Neural cell (in vitro differentiated cells): Measurements from ENCODE around the gene PCSK7. TPM values are rescaled to one million over a fixed set of nuclear protein-coding genes. Genes with fewer than 3 reads are reported as not detected.

Experiments used
- H2AFZ ChIP-seq: fragments of 200-600, 300-800 bp; sonication (generic), shearing (Covaris generic); 2 replicates; pipeline ENCODE4 v1.6.0; 2014; ENCODE audit warnings: low read depth, mild to moderate bottlenecking, antibody characterized with exemption, low read length, moderate library complexity
- H3F3A ChIP-seq: fragments of 200-600 bp; shearing (Covaris generic); 2 replicates; pipeline ENCODE4 v1.6.1; 2016; ENCODE audit warnings: mild to moderate bottlenecking, moderate library complexity, mixed read lengths, antibody characterized with exemption, low read length; ENCODE audit not compliant: insufficient read depth, poor library complexity, severe bottlenecking
- H3K27ac ChIP-seq: fragments of 200-600, 300-800 bp; sonication (generic), shearing (Covaris generic); 2 replicates; pipeline ENCODE4 v1.5.1; 2014; ENCODE audit warnings: mild to moderate bottlenecking, low read length, moderate library complexity
- H3K27me3 ChIP-seq: fragments of 300-800, 200-600 bp; sonication (generic), shearing (Covaris generic); 2 replicates; pipeline ENCODE4 v1.6.0; 2014; ENCODE audit warnings: mild to moderate bottlenecking, low read depth, low read length, moderate library complexity; ENCODE audit not compliant: insufficient read depth
- H3K36me3 ChIP-seq: fragments of 300-800, 200-600 bp; sonication (generic), shearing (Covaris generic); 2 replicates; pipeline ENCODE4 v1.5.1; 2014; ENCODE audit warnings: mild to moderate bottlenecking, antibody characterized with exemption, low read length, moderate library complexity; ENCODE audit not compliant: insufficient read depth
- H3K4me2 ChIP-seq: fragments of 300-800, 200-600 bp; sonication (generic), shearing (Covaris generic); 2 replicates; pipeline ENCODE4 v1.6.0; 2014; ENCODE audit warnings: mild to moderate bottlenecking, low read length
- H3K4me3 ChIP-seq: fragments of 300-800, 200-600 bp; sonication (generic), shearing (Covaris generic); 2 replicates; pipeline ENCODE4 v1.5.1; 2014; ENCODE audit warnings: mild to moderate bottlenecking, low read length, moderate library complexity
- H3K79me2 ChIP-seq: fragments of 200-600 bp; shearing (Covaris generic); replicated peaks from 2 replicates; pipeline ENCODE4 v1.6.0; 2014; ENCODE audit warnings: mild to moderate bottlenecking, low read length, moderate library complexity; ENCODE audit not compliant: insufficient read depth
- H3K9ac ChIP-seq: fragments of 300-800, 200-600 bp; sonication (generic), shearing (Covaris generic); 2 replicates; pipeline ENCODE4 v1.6.1; 2016; ENCODE audit warnings: mild to moderate bottlenecking, low read length, mixed read lengths
- H3K9me2 ChIP-seq: fragments of 200-600 bp; shearing (Covaris generic); 2 replicates; pipeline ENCODE4 v1.6.1; 2016; ENCODE audit warnings: mild to moderate bottlenecking, low read length, mixed read lengths; ENCODE audit not compliant: insufficient read depth
- H3K9me3 ChIP-seq: fragments of 200-600, 300-800 bp; sonication (generic), shearing (Covaris generic); 2 replicates; pipeline ENCODE4 v1.6.1; 2016; ENCODE audit warnings: mild to moderate bottlenecking, mixed run types, low read length, moderate library complexity, mixed read lengths
- H4K20me1 ChIP-seq: fragments of 200-600 bp; shearing (Covaris generic); 2 replicates; pipeline ENCODE4 v1.6.1; 2016; ENCODE audit warnings: mild to moderate bottlenecking, mixed run types; ENCODE audit not compliant: insufficient read depth
- EP300 ChIP-seq: fragments of 450-650 bp; conservative IDR thresholded peaks from 2 replicates; pipeline ENCODE4 v1.6.1; 2014; ENCODE audit warnings: antibody characterized with exemption, mild to moderate bottlenecking, moderate library complexity; ENCODE audit not compliant: poor library complexity, severe bottlenecking
- EZH2 ChIP-seq: fragments of 200-600, 300-800 bp; shearing (Covaris generic), sonication (generic); IDR thresholded peaks from 2 replicates; pipeline ENCODE4 v1.6.1; 2014; ENCODE audit warnings: antibody characterized with exemption, low read length, borderline replicate concordance, mild to moderate bottlenecking; ENCODE audit not compliant: insufficient read depth, poor library complexity, severe bottlenecking
- MXI1 ChIP-seq: fragments of 450-650 bp; conservative IDR thresholded peaks from 2 replicates; pipeline ENCODE4 v1.6.1; 2014; ENCODE audit warnings: antibody characterized with exemption, mild to moderate bottlenecking; ENCODE audit not compliant: poor library complexity, severe bottlenecking
- POLR2AphosphoS5 ChIP-seq: IDR thresholded peaks from 2 replicates; pipeline ENCODE4 v1.6.1; 2012
- RAD21 ChIP-seq: fragments of 450-650 bp; conservative IDR thresholded peaks from 2 replicates; pipeline ENCODE4 v1.6.1; 2014; ENCODE audit warnings: antibody characterized with exemption, mild to moderate bottlenecking, moderate library complexity
- SMC3 ChIP-seq: fragments of 450-650 bp; conservative IDR thresholded peaks from 2 replicates; pipeline ENCODE4 v1.6.1; 2014; ENCODE audit warnings: antibody characterized with exemption, mild to moderate bottlenecking, moderate library complexity; ENCODE audit not compliant: poor library complexity
- TAF1 ChIP-seq: IDR thresholded peaks from 2 replicates; pipeline ENCODE4 v1.6.1; 2012; ENCODE audit warnings: low read depth
- polyA plus RNA-seq: library from polyadenylated mRNA; depleted of rRNA; stranded (reverse); fragments of >200 nt; gene quantifications from 2 replicates; pipeline ENCODE4 v1.2.3, GENCODE V29; 2014
- TF ChIP-seq, protein P1 (sequence below): IDR thresholded peaks from 2 replicates; pipeline ENCODE4 v1.6.1; 2012; ENCODE audit warnings: borderline replicate concordance
- TF ChIP-seq, protein P2 (sequence below): fragments of 450-650 bp; IDR thresholded peaks from 2 replicates; pipeline ENCODE4 v1.5.1; 2014; ENCODE audit warnings: antibody characterized with exemption, mild to moderate bottlenecking, moderate library complexity; ENCODE audit not compliant: poor library complexity, severe bottlenecking

PCSK7 gene
- polyA plus RNA-seq, 1 donor from 2014 or later: 44.4 TPM

- Histone ChIP-seq H3K9me3 (no peaks in the 10 kb centered on the region), H3K9me2 (no peaks in the 10 kb centered on the region), H4K20me1 (no peaks in the 10 kb centered on the region), H3K79me2 (no peaks in the 10 kb centered on the region), H2AFZ (no peak overlapping the region), H3K4me3 (no peak overlapping the region), H3K27ac (no peak overlapping the region), H3K27me3 (no peaks in the 10 kb centered on the region), H3K9ac (no peak overlapping the region), H3K4me2 (no peak overlapping the region), H3F3A (no peaks in the 10 kb centered on the region), H3K36me3 (peaks cover 4% of the 10 kb centered on the region)
- TF ChIP-seq MXI1 (no peak), EP300 (no peak), RAD21 (no peak), SMC3 (no peak), EZH2 (no peak), POLR2AphosphoS5 (no peak), TAF1 (no peak)
- TF ChIP-seq, protein P1, sequence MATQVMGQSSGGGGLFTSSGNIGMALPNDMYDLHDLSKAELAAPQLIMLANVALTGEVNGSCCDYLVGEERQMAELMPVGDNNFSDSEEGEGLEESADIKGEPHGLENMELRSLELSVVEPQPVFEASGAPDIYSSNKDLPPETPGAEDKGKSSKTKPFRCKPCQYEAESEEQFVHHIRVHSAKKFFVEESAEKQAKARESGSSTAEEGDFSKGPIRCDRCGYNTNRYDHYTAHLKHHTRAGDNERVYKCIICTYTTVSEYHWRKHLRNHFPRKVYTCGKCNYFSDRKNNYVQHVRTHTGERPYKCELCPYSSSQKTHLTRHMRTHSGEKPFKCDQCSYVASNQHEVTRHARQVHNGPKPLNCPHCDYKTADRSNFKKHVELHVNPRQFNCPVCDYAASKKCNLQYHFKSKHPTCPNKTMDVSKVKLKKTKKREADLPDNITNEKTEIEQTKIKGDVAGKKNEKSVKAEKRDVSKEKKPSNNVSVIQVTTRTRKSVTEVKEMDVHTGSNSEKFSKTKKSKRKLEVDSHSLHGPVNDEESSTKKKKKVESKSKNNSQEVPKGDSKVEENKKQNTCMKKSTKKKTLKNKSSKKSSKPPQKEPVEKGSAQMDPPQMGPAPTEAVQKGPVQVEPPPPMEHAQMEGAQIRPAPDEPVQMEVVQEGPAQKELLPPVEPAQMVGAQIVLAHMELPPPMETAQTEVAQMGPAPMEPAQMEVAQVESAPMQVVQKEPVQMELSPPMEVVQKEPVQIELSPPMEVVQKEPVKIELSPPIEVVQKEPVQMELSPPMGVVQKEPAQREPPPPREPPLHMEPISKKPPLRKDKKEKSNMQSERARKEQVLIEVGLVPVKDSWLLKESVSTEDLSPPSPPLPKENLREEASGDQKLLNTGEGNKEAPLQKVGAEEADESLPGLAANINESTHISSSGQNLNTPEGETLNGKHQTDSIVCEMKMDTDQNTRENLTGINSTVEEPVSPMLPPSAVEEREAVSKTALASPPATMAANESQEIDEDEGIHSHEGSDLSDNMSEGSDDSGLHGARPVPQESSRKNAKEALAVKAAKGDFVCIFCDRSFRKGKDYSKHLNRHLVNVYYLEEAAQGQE: no peak
- TF ChIP-seq, protein P2, sequence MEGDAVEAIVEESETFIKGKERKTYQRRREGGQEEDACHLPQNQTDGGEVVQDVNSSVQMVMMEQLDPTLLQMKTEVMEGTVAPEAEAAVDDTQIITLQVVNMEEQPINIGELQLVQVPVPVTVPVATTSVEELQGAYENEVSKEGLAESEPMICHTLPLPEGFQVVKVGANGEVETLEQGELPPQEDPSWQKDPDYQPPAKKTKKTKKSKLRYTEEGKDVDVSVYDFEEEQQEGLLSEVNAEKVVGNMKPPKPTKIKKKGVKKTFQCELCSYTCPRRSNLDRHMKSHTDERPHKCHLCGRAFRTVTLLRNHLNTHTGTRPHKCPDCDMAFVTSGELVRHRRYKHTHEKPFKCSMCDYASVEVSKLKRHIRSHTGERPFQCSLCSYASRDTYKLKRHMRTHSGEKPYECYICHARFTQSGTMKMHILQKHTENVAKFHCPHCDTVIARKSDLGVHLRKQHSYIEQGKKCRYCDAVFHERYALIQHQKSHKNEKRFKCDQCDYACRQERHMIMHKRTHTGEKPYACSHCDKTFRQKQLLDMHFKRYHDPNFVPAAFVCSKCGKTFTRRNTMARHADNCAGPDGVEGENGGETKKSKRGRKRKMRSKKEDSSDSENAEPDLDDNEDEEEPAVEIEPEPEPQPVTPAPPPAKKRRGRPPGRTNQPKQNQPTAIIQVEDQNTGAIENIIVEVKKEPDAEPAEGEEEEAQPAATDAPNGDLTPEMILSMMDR: no peak
Observed at GRCh38 chr11:117251506-117251905, 19.6 kb upstream of the PCSK7 start.

GRCh38 chr11:117249571-117249970 lies 17.7 kb upstream of the PCSK7 start:
- Histone ChIP-seq H3F3A (no peaks in the 10 kb centered on the region), H3K4me3 (no peak overlapping the region), H3K79me2 (no peaks in the 10 kb centered on the region), H3K27me3 (no peaks in the 10 kb centered on the region), H3K9me2 (no peaks in the 10 kb centered on the region), H3K9ac (no peak overlapping the region), H3K4me2 (no peak overlapping the region), H3K9me3 (no peaks in the 10 kb centered on the region), H3K36me3 (peaks cover 13% of the 10 kb centered on the region), H2AFZ (no peak overlapping the region), H3K27ac (no peak overlapping the region), H4K20me1 (no peaks in the 10 kb centered on the region)
- TF ChIP-seq RAD21: no peak
- TF ChIP-seq EZH2: no peak
- no peak for TF ChIP-seq MXI1
- TF ChIP-seq, protein P1: no peak
- TF ChIP-seq POLR2AphosphoS5: no peak
- TF ChIP-seq, protein P2: no peak
- TF ChIP-seq EP300: no peak
- no peak for TF ChIP-seq TAF1
- TF ChIP-seq SMC3: no peak
